K562 (cell line): ENCODE measurements around the gene CYB5R3. TPM values are rescaled to one million over a fixed set of nuclear protein-coding genes. Genes with fewer than 3 reads are reported as not detected.

Experiments used
- ADNP ChIP-seq: fragments of 200-800 bp; sonication (Bioruptor generic); IDR thresholded peaks from 2 replicates; pipeline ENCODE4 v1.6.1; 2016; ENCODE audit warnings: missing genetic modification characterization, missing compliant biosample characterization
- BRF1 ChIP-seq: IDR thresholded peaks from 3 replicates; pipeline ENCODE4 v1.6.1; 2011; ENCODE audit warnings: borderline replicate concordance, mild to moderate bottlenecking; ENCODE audit not compliant: insufficient read length; ENCODE audit errors: extremely low read depth
- CBFA2T2 ChIP-seq: fragments of 450-650 bp; conservative IDR thresholded peaks from 2 replicates; pipeline ENCODE4 v1.6.1; 2017; ENCODE audit warnings: mild to moderate bottlenecking
- CEBPG ChIP-seq, 3 experiments: fragments of 200-800 bp in 1 of 3; sonication (Bioruptor generic) in 1 of 3; sonication (generic) in 1 of 3; formaldehyde crosslinking in 1 of 3; IDR thresholded peaks in 2 of 3; conservative IDR thresholded peaks in 1 of 3; 2 replicates each; pipeline versions ENCODE4 v1.6.1 to v1.8.0; 2016 to 2022; ENCODE audit warnings: missing compliant biosample characterization in 2 of 3, missing genetic modification characterization in 2 of 3, mild to moderate bottlenecking in 1 of 3, missing genetic modification reagents in 1 of 3
- CREB5 ChIP-seq: fragments of 250-450 bp; sonication (Bioruptor Pico); IDR thresholded peaks from 2 replicates; pipeline ENCODE4 v1.5.0; 2020; ENCODE audit warnings: mild to moderate bottlenecking
- E2F5 ChIP-seq: sonication (generic); formaldehyde crosslinking; IDR thresholded peaks from 2 replicates; pipeline ENCODE4 v1.8.0; 2022; ENCODE audit warnings: mild to moderate bottlenecking, missing genetic modification reagents
- HDAC1 ChIP-seq, 2 experiments: fragments of 450-650 bp; IDR thresholded peaks; 2 replicates each; pipeline ENCODE4 v1.6.1; 2016 to 2017; ENCODE audit warnings: inconsistent platforms in 1 of 2, mild to moderate bottlenecking in 1 of 2, moderate library complexity in 1 of 2
- KAT7 ChIP-seq: sonication (generic); formaldehyde crosslinking; IDR thresholded peaks from 2 replicates; pipeline ENCODE4 v1.8.0; 2022; ENCODE audit warnings: missing genetic modification reagents, mild to moderate bottlenecking, borderline replicate concordance
- KLF16 ChIP-seq: IDR thresholded peaks from 2 replicates; pipeline ENCODE4 v1.6.1; 2016; ENCODE audit warnings: antibody characterized with exemption
- MXI1 ChIP-seq: IDR thresholded peaks from 2 replicates; pipeline ENCODE4 v1.6.1; 2011; ENCODE audit warnings: low read depth, mild to moderate bottlenecking, improper control_type of control experiment, low read length
- NCOA2 ChIP-seq, 2 experiments: fragments of 450-650 bp; IDR thresholded peaks; 2 replicates each; pipeline ENCODE4 v1.6.1; 2018; ENCODE audit warnings: mild to moderate bottlenecking in 2 of 2, moderate library complexity in 1 of 2; ENCODE audit not compliant: partially characterized antibody in 2 of 2
- NFYB ChIP-seq: IDR thresholded peaks from 2 replicates; pipeline ENCODE4 v1.6.1; 2011; ENCODE audit warnings: mild to moderate bottlenecking, moderate library complexity; ENCODE audit not compliant: insufficient read length; ENCODE audit errors: extremely low read depth
- NR2C2 ChIP-seq, 2 experiments: fragments of 200-800 bp in 1 of 2; sonication (Bioruptor generic) in 1 of 2; sonication (generic) in 1 of 2; formaldehyde crosslinking in 1 of 2; IDR thresholded peaks; 2 replicates each; pipeline versions ENCODE4 v1.6.1 to v1.8.0; 2016 to 2022; ENCODE audit warnings: mild to moderate bottlenecking in 1 of 2, missing compliant biosample characterization in 1 of 2, missing genetic modification characterization in 1 of 2, missing genetic modification reagents in 1 of 2
- NR3C1 ChIP-seq: sonication (generic); formaldehyde crosslinking; IDR thresholded peaks from 2 replicates; pipeline ENCODE4 v1.8.1; 2022; ENCODE audit warnings: missing genetic modification reagents
- PHF21A ChIP-seq: fragments of 450-650 bp; IDR thresholded peaks from 2 replicates; pipeline ENCODE4 v1.6.1; 2017; ENCODE audit warnings: low read depth, borderline replicate concordance
- PHF8 ChIP-seq: fragments of 200-600 bp; sonication (generic); IDR thresholded peaks from 2 replicates; pipeline ENCODE4 v1.6.1; 2012; ENCODE audit warnings: mixed run types, mild to moderate bottlenecking, inconsistent platforms, low read length, moderate library complexity, borderline replicate concordance
- SRSF7 ChIP-seq: fragments of 200-400 bp; formaldehyde crosslinking; optimal IDR thresholded peaks from 2 replicates; pipeline ENCODE3; 2017; ENCODE audit warnings: mild to moderate bottlenecking, low read depth, low read length
- TCF7L2 ChIP-seq: fragments of 150-350 bp; IDR thresholded peaks from 2 replicates; pipeline ENCODE4 v1.6.1; 2016; ENCODE audit warnings: low read depth, mild to moderate bottlenecking, low read length, moderate library complexity
- ZNF324 ChIP-seq: fragments of 250-450 bp; sonication (Bioruptor Pico); IDR thresholded peaks from 2 replicates; pipeline ENCODE4 v1.4.0; 2020; ENCODE audit warnings: mild to moderate bottlenecking
- ZNF347 ChIP-seq: fragments of 450-650 bp; formaldehyde crosslinking; IDR thresholded peaks from 2 replicates; pipeline ENCODE4 v1.4.0; 2020; ENCODE audit warnings: low read depth, mild to moderate bottlenecking, moderate library complexity
- ZNF408 ChIP-seq: fragments of 250-450 bp; sonication (Bioruptor Pico); IDR thresholded peaks from 2 replicates; pipeline ENCODE4 v1.4.0; 2020; ENCODE audit warnings: low read depth, mild to moderate bottlenecking, moderate library complexity
- polyA plus RNA-seq, 8 experiments: library from polyadenylated mRNA; depleted of rRNA in 4 of 8; stranded (reverse) in 5 of 8; unstranded in 3 of 8; fragments of >200 nt; fragmentation: Nextera tagmentation in 2 of 8; fragmentation: Illumina TruSeq in 1 of 8; extraction: Ambion mirVana in 2 of 8; extraction: Trizol in 1 of 8; gene quantifications; 2 replicates each; pipeline versions ENCODE4 v1.2.1 to v1.2.3, GENCODE V29; 2011 to 2014; ENCODE audit warnings: inconsistent platforms in 1 of 8, missing spikeins in 1 of 8
- total RNA-seq, 7 experiments: library from RNA; depleted of rRNA in 6 of 7; stranded (reverse); fragments of >200 nt in 6 of 7; fragmentation: Illumina TruSeq in 2 of 7; extraction: Trizol in 2 of 7; gene quantifications; 2 replicates each; pipeline versions ENCODE4 v1.2.1 to v1.2.3, GENCODE V29; 2011 to 2021; ENCODE audit warnings: low replicate concordance in 1 of 7

Gene CYB5R3
- total and polyA plus RNA-seq, 9 of the 15 experiments (the other 6 are each of a cell fraction or from before 2014, with no cell fraction given), result 1.4 to 66.8 (median 23.4) TPM

- TF ChIP-seq ADNP (tag) (no peak), NR2C2 (CRISPR knock-in tag; IDR thresholded peaks at IDR 0.05) (peak; percentile 25; the same call in 1 of the 2 replicates), NR2C2 (tag; IDR thresholded peaks at IDR 0.05) (peak; percentile 97), KAT7 (CRISPR knock-in tag) (0 out of 2 replicates have a peak, but pooled peaks have one; percentile 69), CBFA2T2 (no peak), MXI1 (no peak), CEBPG (CRISPR knock-in tag; IDR thresholded peaks at IDR 0.05) (no peak), CEBPG (tag; conservative IDR thresholded peaks at IDR 0.05 in 1 of 2, IDR thresholded peaks at IDR 0.05 in 1 of 2) (no peak), ZNF324 (CRISPR knock-in tag) (no peak), PHF21A (no peak), TCF7L2 (no peak), E2F5 (CRISPR knock-in tag) (no peak), SRSF7 (no peak), BRF1 (no peak), ZNF347 (CRISPR knock-in tag) (no peak), NR3C1 (no peak), NCOA2 (IDR thresholded peaks at IDR 0.05; ENCODE audit: partially characterized antibody in 2 of 2) (no peak), PHF8 (peak; percentile 87), HDAC1 (IDR thresholded peaks at IDR 0.05) (no peak), KLF16 (no peak), CREB5 (no peak), ZNF408 (CRISPR knock-in tag) (no peak), NFYB (no peak)
Observed at GRCh38 chr22:42614312-42615091, 34.7 kb downstream of the CYB5R3 start, which contains the start of gene POLDIP3 (continued).
